SU-DHL-6 (cell line): ENCODE results near the gene LVRN.

Source experiments
- EZH2phosphoT487 ChIP-seq: fragments of 200-600 bp; sonication (generic), shearing (Covaris generic); conservative IDR thresholded peaks from 2 replicates; pipeline ENCODE4 v1.6.1; 2018; ENCODE audit warnings: mild to moderate bottlenecking, antibody characterized with exemption, low read length, moderate library complexity, mixed read lengths
- TF ChIP-seq, protein P1 (sequence below): fragments of 200-600 bp; sonication (generic); IDR thresholded peaks from one replicate; pipeline ENCODE4 v1.5.1; 2017; ENCODE audit warnings: antibody characterized with exemption, mild to moderate bottlenecking, low read length, moderate library complexity; ENCODE audit not compliant: insufficient read depth, poor library complexity, severe bottlenecking

DNA sequence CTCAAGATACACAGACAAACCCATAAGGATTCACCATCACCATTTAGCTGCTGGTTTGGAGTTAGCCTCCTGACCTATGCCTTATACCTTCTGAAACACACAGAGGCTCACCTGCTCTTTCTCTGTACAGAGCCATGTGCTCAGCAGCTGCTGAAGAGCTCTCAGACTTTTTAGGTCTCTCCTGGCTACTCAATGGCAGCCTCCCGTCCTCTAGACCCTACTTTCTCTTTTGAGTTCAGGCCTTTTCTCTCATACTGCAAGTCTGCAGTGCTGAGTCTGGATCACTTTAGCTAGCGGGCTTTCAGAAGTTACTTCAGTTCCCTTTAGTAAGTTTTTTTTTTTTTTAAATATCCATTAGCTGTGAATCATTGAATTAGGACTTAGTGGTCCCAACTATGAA lies 25.7 kb downstream of the LVRN start:
- TF ChIP-seq, protein P1, sequence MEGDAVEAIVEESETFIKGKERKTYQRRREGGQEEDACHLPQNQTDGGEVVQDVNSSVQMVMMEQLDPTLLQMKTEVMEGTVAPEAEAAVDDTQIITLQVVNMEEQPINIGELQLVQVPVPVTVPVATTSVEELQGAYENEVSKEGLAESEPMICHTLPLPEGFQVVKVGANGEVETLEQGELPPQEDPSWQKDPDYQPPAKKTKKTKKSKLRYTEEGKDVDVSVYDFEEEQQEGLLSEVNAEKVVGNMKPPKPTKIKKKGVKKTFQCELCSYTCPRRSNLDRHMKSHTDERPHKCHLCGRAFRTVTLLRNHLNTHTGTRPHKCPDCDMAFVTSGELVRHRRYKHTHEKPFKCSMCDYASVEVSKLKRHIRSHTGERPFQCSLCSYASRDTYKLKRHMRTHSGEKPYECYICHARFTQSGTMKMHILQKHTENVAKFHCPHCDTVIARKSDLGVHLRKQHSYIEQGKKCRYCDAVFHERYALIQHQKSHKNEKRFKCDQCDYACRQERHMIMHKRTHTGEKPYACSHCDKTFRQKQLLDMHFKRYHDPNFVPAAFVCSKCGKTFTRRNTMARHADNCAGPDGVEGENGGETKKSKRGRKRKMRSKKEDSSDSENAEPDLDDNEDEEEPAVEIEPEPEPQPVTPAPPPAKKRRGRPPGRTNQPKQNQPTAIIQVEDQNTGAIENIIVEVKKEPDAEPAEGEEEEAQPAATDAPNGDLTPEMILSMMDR, result no peak
- no peak for TF ChIP-seq EZH2phosphoT487
